IMR-90 (cell line): ENCODE results near the gene KRTAP1-5. TPM values are rescaled to one million over a fixed set of nuclear protein-coding genes. Genes with fewer than 3 reads are reported as not detected.

Source experiments
- ATAC-seq: fragments of 200-7000 bp; cut with Tn5 transposase; 2 replicates; pipeline ENCODE4 v1.9.1; 2020; ENCODE audit warnings: low read depth, mild to moderate bottlenecking, moderate library complexity
- BruUV-seq: library from RNA; stranded (reverse); fragments of 400-500 nt; replicated peaks from 2 replicates; lab custom pipeline; 2021; lab: Mats Ljungman, UMichigan
- CTCF ChIA-PET: fragments of 300-600 bp; formaldehyde crosslinking; extraction: SDS; loops from one replicate; lab custom pipeline; 2021; ENCODE audit warnings: antibody characterized with exemption; lab: Yijun Ruan, JAX
- POLR2A ChIA-PET: fragments of 300-600 bp; sonication (Branson Sonifier 250); formaldehyde crosslinking; loops from one replicate; lab custom pipeline; 2022; ENCODE audit warnings: antibody characterized with exemption; ENCODE audit not compliant: unreplicated experiment; lab: Charles Lee
- DNase-seq: peaks from one replicate; pipeline ENCODE4 v3.0.0; 2013
- H2AFZ ChIP-seq: replicated peaks from 2 replicates; pipeline ENCODE3; 2013; ENCODE audit warnings: low read length, mild to moderate bottlenecking; ENCODE audit not compliant: poor library complexity
- H2AK5ac ChIP-seq: 2 replicates; pipeline ENCODE4 v1.6.1; 2013; ENCODE audit warnings: low read depth, low read length, inconsistent platforms
- H2AK9ac ChIP-seq: replicated peaks from 2 replicates; pipeline ENCODE3; 2013; ENCODE audit warnings: mild to moderate bottlenecking, low read depth, low read length, moderate library complexity; ENCODE audit not compliant: poor library complexity
- H2BK120ac ChIP-seq: 2 replicates; pipeline ENCODE4 v1.6.1; 2013; ENCODE audit warnings: low read depth, low read length, inconsistent platforms
- H2BK15ac ChIP-seq: 3 replicates; pipeline ENCODE4 v1.6.1; 2013; ENCODE audit warnings: low read depth, low read length, inconsistent platforms
- H2BK20ac ChIP-seq: 2 replicates; pipeline ENCODE4 v1.6.1; 2013; ENCODE audit warnings: low read depth, mild to moderate bottlenecking, inconsistent platforms, low read length, moderate library complexity
- H2BK5ac ChIP-seq: 2 replicates; pipeline ENCODE4 v1.6.1; 2013; ENCODE audit warnings: mild to moderate bottlenecking, low read depth, low read length, inconsistent platforms; ENCODE audit not compliant: poor library complexity, severe bottlenecking
- H3K14ac ChIP-seq: replicated peaks from 2 replicates; pipeline ENCODE4 v1.6.1; 2013; ENCODE audit warnings: low read depth, low read length, inconsistent platforms
- H3K18ac ChIP-seq: 2 replicates; pipeline ENCODE4 v1.6.1; 2013; ENCODE audit warnings: low read depth, low read length, control low read depth
- H3K23ac ChIP-seq: 2 replicates; pipeline ENCODE4 v1.6.1; 2013; ENCODE audit warnings: low read depth, low read length, inconsistent platforms
- H3K27ac ChIP-seq: 2 replicates; pipeline ENCODE4 v1.5.1; 2013; ENCODE audit warnings: mild to moderate bottlenecking, control low read depth, low read length; ENCODE audit not compliant: insufficient read depth
- H3K27me3 ChIP-seq: 2 replicates; pipeline ENCODE4 v1.6.1; 2013; ENCODE audit warnings: low read length; ENCODE audit not compliant: control insufficient read depth, insufficient read depth
- H3K36me3 ChIP-seq: 2 replicates; pipeline ENCODE4 v1.6.1; 2013; ENCODE audit warnings: low read length, mixed read lengths; ENCODE audit not compliant: control insufficient read depth, insufficient read depth
- H3K4ac ChIP-seq: 2 replicates; pipeline ENCODE4 v1.6.1; 2013; ENCODE audit warnings: low read depth, low read length, inconsistent platforms
- H3K4me1 ChIP-seq: 2 replicates; pipeline ENCODE4 v1.6.1; 2013; ENCODE audit warnings: low read length, mixed read lengths; ENCODE audit not compliant: control insufficient read depth, insufficient read depth
- H3K4me2 ChIP-seq: 2 replicates; pipeline ENCODE4 v1.6.1; 2013; ENCODE audit warnings: low read depth, mild to moderate bottlenecking, control low read depth, low read length, moderate library complexity
- H3K4me3 ChIP-seq: 2 replicates; pipeline ENCODE4 v1.5.1; 2013; ENCODE audit warnings: low read depth, mild to moderate bottlenecking, control low read depth, low read length, moderate library complexity; ENCODE audit not compliant: insufficient read depth
- H3K56ac ChIP-seq: 2 replicates; pipeline ENCODE4 v1.6.1; 2013; ENCODE audit warnings: low read length, inconsistent platforms; ENCODE audit not compliant: insufficient read depth; ENCODE audit errors: extremely low read depth
- H3K79me1 ChIP-seq, 2 experiments: 2 replicates each; pipeline ENCODE4 v1.6.1; 2013; ENCODE audit warnings: low read length in 2 of 2, inconsistent platforms in 1 of 2, low read depth in 1 of 2
- H3K9ac ChIP-seq: 2 replicates; pipeline ENCODE4 v1.6.1; 2013; ENCODE audit warnings: low read depth, low read length, control low read depth
- H3K9me1 ChIP-seq: 2 replicates; pipeline ENCODE4 v1.6.1; 2013; ENCODE audit warnings: low read length, inconsistent platforms; ENCODE audit not compliant: insufficient read depth
- H3K9me3 ChIP-seq: 2 replicates; pipeline ENCODE4 v1.6.1; 2013; ENCODE audit warnings: low read length; ENCODE audit not compliant: control insufficient read depth, insufficient read depth
- H4K20me1 ChIP-seq: 2 replicates; pipeline ENCODE4 v1.6.1; 2013; ENCODE audit warnings: low read length, inconsistent platforms; ENCODE audit not compliant: insufficient read depth
- H4K5ac ChIP-seq: 2 replicates; pipeline ENCODE4 v1.6.1; 2013; ENCODE audit warnings: mild to moderate bottlenecking, low read depth, low read length, control low read depth
- H4K8ac ChIP-seq, 2 experiments: 2 replicates each; pipeline ENCODE4 v1.6.1; 2013; ENCODE audit warnings: low read depth in 2 of 2, low read length in 2 of 2, control low read depth in 1 of 2, inconsistent platforms in 1 of 2
- H4K91ac ChIP-seq: 2 replicates; pipeline ENCODE4 v1.6.1; 2013; ENCODE audit warnings: low read depth, low read length, inconsistent platforms; ENCODE audit not compliant: insufficient read depth
- BHLHE40 ChIP-seq: fragments of 150-350 bp; IDR thresholded peaks from 2 replicates; pipeline ENCODE4 v1.6.1; 2016; ENCODE audit warnings: mild to moderate bottlenecking, low read depth, low read length
- CEBPB ChIP-seq: IDR thresholded peaks from 2 replicates; pipeline ENCODE4 v1.6.1; 2012; ENCODE audit warnings: low read depth, low read length, improper control_type of control experiment
- CHD1 ChIP-seq: IDR thresholded peaks from 2 replicates; pipeline ENCODE4 v1.6.1; 2012; ENCODE audit warnings: low read depth, low read length, improper control_type of control experiment
- CTCF ChIP-seq: conservative IDR thresholded peaks from 2 replicates; pipeline ENCODE4 v1.5.1; 2012; ENCODE audit warnings: mild to moderate bottlenecking, low read depth, low read length, improper control_type of control experiment
- ELK1 ChIP-seq: fragments of 150-350 bp; IDR thresholded peaks from 2 replicates; pipeline ENCODE4 v1.6.1; 2016; ENCODE audit warnings: low read depth, mild to moderate bottlenecking, low read length, moderate library complexity, borderline replicate concordance
- FOS ChIP-seq: fragments of 150-350 bp; IDR thresholded peaks from 2 replicates; pipeline ENCODE4 v1.6.1; 2016; ENCODE audit warnings: low read depth, low read length
- MAFK ChIP-seq: IDR thresholded peaks from 2 replicates; pipeline ENCODE4 v1.6.1; 2012; ENCODE audit warnings: low read depth, low read length, improper control_type of control experiment
- MAZ ChIP-seq: IDR thresholded peaks from 2 replicates; pipeline ENCODE4 v1.6.1; 2012; ENCODE audit warnings: low read depth, mild to moderate bottlenecking, low read length, improper control_type of control experiment, moderate library complexity, borderline replicate concordance
- MXI1 ChIP-seq: IDR thresholded peaks from 2 replicates; pipeline ENCODE4 v1.6.1; 2012; ENCODE audit warnings: low read depth, mild to moderate bottlenecking, low read length, moderate library complexity, borderline replicate concordance
- NFE2L2 ChIP-seq: fragments of 150-350 bp; IDR thresholded peaks from 2 replicates; pipeline ENCODE4 v1.6.1; 2016; ENCODE audit warnings: low read depth, mild to moderate bottlenecking, low read length
- POLR2A ChIP-seq: IDR thresholded peaks from 2 replicates; pipeline ENCODE4 v1.6.1; 2012; ENCODE audit warnings: mild to moderate bottlenecking, low read depth, low read length
- RAD21 ChIP-seq: IDR thresholded peaks from 2 replicates; pipeline ENCODE4 v1.6.1; 2012; ENCODE audit warnings: low read length, improper control_type of control experiment
- RCOR1 ChIP-seq: IDR thresholded peaks from 2 replicates; pipeline ENCODE4 v1.6.1; 2012; ENCODE audit warnings: mild to moderate bottlenecking, low read length, improper control_type of control experiment; ENCODE audit not compliant: insufficient replicate concordance
- RFX5 ChIP-seq: IDR thresholded peaks from 2 replicates; pipeline ENCODE4 v1.8.0; 2012; ENCODE audit warnings: low read depth, mild to moderate bottlenecking, low read length, moderate library complexity
- SMC3 ChIP-seq: fragments of 150-350 bp; IDR thresholded peaks from 2 replicates; pipeline ENCODE4 v1.6.1; 2016; ENCODE audit warnings: low read depth, mild to moderate bottlenecking, antibody characterized with exemption, low read length, moderate library complexity
- USF2 ChIP-seq: fragments of 150-350 bp; IDR thresholded peaks from 2 replicates; pipeline ENCODE4 v1.6.1; 2017; ENCODE audit warnings: mild to moderate bottlenecking, antibody characterized with exemption, low read length, low read depth
- whole genome bisulfite sequencing, 2 experiments: methylation state at CpG; one replicate each; pipeline versions ENCODE4 v1.1.5 to v1.1.7; 2013; ENCODE audit warnings: missing lambda C conversion rate in 2 of 2; ENCODE audit not compliant: insufficient read length in 1 of 2; ENCODE audit errors: extremely low coverage in 2 of 2; 5-methylcytosine and 5-hydroxymethylcytosine counted together
- dilution Hi-C: fragments of 300-500 bp; cut with HindIII; formaldehyde crosslinking; loops from one replicate; pipeline ENCODE4 v1.14.3; 2018; ENCODE audit warnings: low sequenced_read_pairs; ENCODE audit not compliant: unreplicated experiment
- in situ Hi-C: fragments of 300-500 bp; cut with MboI; formaldehyde crosslinking; loops from 3 replicates; pipeline ENCODE4 v1.14.3; 2019; ENCODE audit warnings: low sequenced_read_pairs, inconsistent platforms, mixed read lengths
- intact Hi-C: fragments of 100-400 bp; cut with micrococcal nuclease; formaldehyde crosslinking; loops from 2 replicates; pipeline ENCODE4 v1.10.0; 2022
- polyA plus RNA-seq, 3 experiments: library from polyadenylated mRNA; depleted of rRNA; stranded (reverse); fragments of >200 nt; gene quantifications; 2 replicates each; pipeline ENCODE4 v1.2.3, GENCODE V29; 2012; ENCODE audit warnings: low replicate concordance in 1 of 3
- total RNA-seq: library from RNA; depleted of rRNA; stranded (reverse); fragments of >200 nt; gene quantifications from 2 replicates; pipeline ENCODE4 v1.2.3, GENCODE V29; 2012

KRTAP1-5 gene
- total and polyA plus RNA-seq, 2 of the 4 experiments (the other 2 are of a cell fraction): 27.0 to 34.8 TPM

- dilution Hi-C loops: no loop called here
- Histone ChIP-seq H3K9me3 (no peaks in the 10 kb centered on the region), H3K14ac (no peak overlapping the region), H3K4me1 (no peaks in the 10 kb centered on the region), H4K91ac (no peak overlapping the region), H2AK5ac (no peak overlapping the region; the same call in 1 of the 2 replicates), H4K8ac (no peak overlapping the region), H3K18ac (no peak overlapping the region), H3K56ac (no peak overlapping the region), H2AK9ac (no peak overlapping the region), H4K5ac (no peak overlapping the region), H3K9me1 (no peaks in the 10 kb centered on the region), H2BK15ac (no peak overlapping the region), H3K27ac (no peak overlapping the region), H3K79me1 (no peaks in the 10 kb centered on the region), H3K23ac (no peak overlapping the region), H3K27me3 (no peaks in the 10 kb centered on the region), H3K36me3 (no peaks in the 10 kb centered on the region), H3K4me3 (no peak overlapping the region), H3K4me2 (no peak overlapping the region), H3K4ac (no peak overlapping the region), H2BK20ac (no peak overlapping the region; the same call in 1 of the 2 replicates), H3K9ac (no peak overlapping the region), H2AFZ (no peak overlapping the region), H4K20me1 (no peaks in the 10 kb centered on the region), H2BK5ac (no peak overlapping the region), H2BK120ac (no peak overlapping the region)
- ATAC-seq: no peak
- WGBS, 2 experiments: 100% methylated on average over 1 of the region's 4 CpGs; no CpG with 5 or more reads in 1 of the 2 experiments
- no TSS peak for BruUV-seq
- intact Hi-C loops: no loop called here
- no peak for DNase-seq
- CTCF ChIA-PET: no interaction called here
- TF ChIP-seq RAD21 (no peak), CHD1 (no peak), NFE2L2 (no peak), ELK1 (no peak), CTCF (no peak), MXI1 (no peak), SMC3 (no peak), MAFK (no peak), RCOR1 (no peak), MAZ (no peak), CEBPB (no peak), USF2 (no peak), RFX5 (no peak), FOS (no peak), BHLHE40 (no peak), POLR2A (no peak)
- POLR2A ChIA-PET: no interaction called here
- in situ Hi-C loops: no loop called here
These were observed 25.2 kb downstream of the KRTAP1-5 start for GRCh38 chr17:41001795-41002194.
